ENCODE measurements around the gene ACOX1.

The ACOX1 gene

GRCh38 chr17:75965468-75965867 is 13.5 kb downstream of the ACOX1 start:
- TF ChIP-seq, protein P1, sequence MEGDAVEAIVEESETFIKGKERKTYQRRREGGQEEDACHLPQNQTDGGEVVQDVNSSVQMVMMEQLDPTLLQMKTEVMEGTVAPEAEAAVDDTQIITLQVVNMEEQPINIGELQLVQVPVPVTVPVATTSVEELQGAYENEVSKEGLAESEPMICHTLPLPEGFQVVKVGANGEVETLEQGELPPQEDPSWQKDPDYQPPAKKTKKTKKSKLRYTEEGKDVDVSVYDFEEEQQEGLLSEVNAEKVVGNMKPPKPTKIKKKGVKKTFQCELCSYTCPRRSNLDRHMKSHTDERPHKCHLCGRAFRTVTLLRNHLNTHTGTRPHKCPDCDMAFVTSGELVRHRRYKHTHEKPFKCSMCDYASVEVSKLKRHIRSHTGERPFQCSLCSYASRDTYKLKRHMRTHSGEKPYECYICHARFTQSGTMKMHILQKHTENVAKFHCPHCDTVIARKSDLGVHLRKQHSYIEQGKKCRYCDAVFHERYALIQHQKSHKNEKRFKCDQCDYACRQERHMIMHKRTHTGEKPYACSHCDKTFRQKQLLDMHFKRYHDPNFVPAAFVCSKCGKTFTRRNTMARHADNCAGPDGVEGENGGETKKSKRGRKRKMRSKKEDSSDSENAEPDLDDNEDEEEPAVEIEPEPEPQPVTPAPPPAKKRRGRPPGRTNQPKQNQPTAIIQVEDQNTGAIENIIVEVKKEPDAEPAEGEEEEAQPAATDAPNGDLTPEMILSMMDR (IDR thresholded peaks at IDR 0.05; ENCODE audit: insufficient read depth, missing control alignments): no peak
- DNase-seq (ENCODE audit: insufficient read length, low spot score): no peak
- no peak for FAIRE-seq

GRCh38 chr17:75959839-75960511 is 19.0 kb downstream of the ACOX1 start:
- DNase-seq (ENCODE audit: insufficient read length, low spot score): no peak
- TF ChIP-seq, protein P1 (IDR thresholded peaks at IDR 0.05; ENCODE audit: insufficient read depth, missing control alignments): no peak
- no peak for FAIRE-seq

DNA sequence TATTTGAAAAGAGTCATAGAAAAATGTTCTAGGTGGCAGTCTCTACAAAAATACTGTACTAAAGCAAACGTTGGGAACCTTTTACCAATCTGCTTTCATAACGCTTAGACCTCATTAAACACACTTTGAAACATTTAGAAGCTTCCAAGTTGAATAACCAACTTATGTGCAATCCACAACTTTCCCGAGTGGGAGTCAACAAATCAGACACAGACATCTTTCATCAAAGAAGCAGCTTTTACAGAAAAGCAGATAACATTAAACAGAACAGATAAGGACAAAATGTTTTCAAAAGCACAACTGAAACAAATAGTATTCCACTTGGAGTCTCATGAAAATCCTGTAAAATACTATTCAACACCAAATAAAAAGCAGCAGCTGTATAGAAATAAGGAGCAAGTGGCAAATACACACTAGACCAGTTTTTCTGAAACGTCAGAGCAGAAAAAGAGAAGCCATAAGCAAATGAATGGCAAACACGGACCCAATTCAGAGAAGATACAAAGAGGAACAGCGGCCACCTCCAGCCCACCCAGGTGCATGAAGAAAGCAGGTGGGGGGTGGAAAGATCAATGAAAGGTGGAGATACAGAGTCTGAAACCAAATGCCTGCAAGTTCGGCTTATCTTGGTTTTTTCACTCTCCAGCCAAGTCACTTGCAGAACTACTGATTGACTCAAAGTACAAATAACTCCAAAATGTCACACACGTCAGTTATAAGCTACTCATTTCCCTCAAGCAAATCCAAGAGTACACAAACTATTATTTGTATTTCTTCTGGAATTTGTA is 19.7 kb downstream of the ACOX1 start:
- FAIRE-seq: no peak
- no peak for DNase-seq (ENCODE audit: insufficient read length, low spot score)
- TF ChIP-seq, protein P1 (IDR thresholded peaks at IDR 0.05; ENCODE audit: insufficient read depth, missing control alignments): no peak

GRCh38 chr17:75950855-75951554 is 28.0 kb downstream of the ACOX1 start:
- DNase-seq (ENCODE audit: insufficient read length, low spot score) (no peak), FAIRE-seq (no peak)
- TF ChIP-seq, protein P1 (IDR thresholded peaks at IDR 0.05; ENCODE audit: insufficient read depth, missing control alignments): no peak

DNA sequence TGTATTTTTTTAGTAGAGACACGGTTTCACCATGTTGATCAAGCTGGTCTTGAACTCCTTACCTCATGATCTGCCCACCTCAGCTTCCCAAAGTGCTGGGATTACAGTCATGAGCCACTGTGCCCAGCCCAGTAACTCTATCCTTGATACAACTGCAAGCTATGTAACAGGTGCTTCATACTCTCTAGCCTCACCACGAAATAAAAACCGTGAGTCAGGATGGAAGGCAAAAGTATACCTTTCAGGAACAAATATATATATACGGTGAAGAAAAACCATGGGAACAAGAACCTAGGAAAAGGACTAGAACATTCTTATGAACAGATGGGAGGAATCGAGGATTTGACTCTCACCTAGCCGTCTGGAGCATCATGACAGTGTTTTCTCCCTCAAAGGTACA is 28.5 kb downstream of the ACOX1 start:
- DNase-seq (ENCODE audit: insufficient read length, low spot score) (no peak), FAIRE-seq (no peak)
- TF ChIP-seq, protein P1 (IDR thresholded peaks at IDR 0.05; ENCODE audit: insufficient read depth, missing control alignments): no peak

- TF ChIP-seq, protein P1 (IDR thresholded peaks at IDR 0.05; ENCODE audit: insufficient read depth, missing control alignments): no peak
- FAIRE-seq (peak; percentile 60), DNase-seq (ENCODE audit: insufficient read length, low spot score) (no peak)
Observed at GRCh38 chr17:75945211-75945610, 33.8 kb downstream of the ACOX1 start.
